HepG2 (cell line): ENCODE measurements around the gene DHX36. TPM values are rescaled to one million over a fixed set of nuclear protein-coding genes. Genes with fewer than 3 reads are reported as not detected.

Experiments
- ATAC-seq: fragments of 200-7000 bp; cut with Tn5 transposase; 3 replicates; pipeline ENCODE4 v1.9.1; 2020; ENCODE audit warnings: mild to moderate bottlenecking, moderate library complexity
- BruUV-seq: library from RNA; stranded (reverse); fragments of 400-500 nt; replicated peaks from 2 replicates; lab custom pipeline; 2021; lab: Mats Ljungman, UMichigan
- CTCF ChIA-PET: fragments of 300-600 bp; formaldehyde crosslinking; extraction: SDS; loops from one replicate; lab custom pipeline; 2021; ENCODE audit warnings: low total read pairs, inconsistent platforms, low intra/inter-chr PET ratio; lab: Yijun Ruan, JAX
- POLR2A ChIA-PET: fragments of 350-600 bp; sonication (Branson Sonifier 250); formaldehyde crosslinking; loops from one replicate; lab custom pipeline; 2020; ENCODE audit warnings: antibody characterized with exemption, inconsistent platforms; lab: Yijun Ruan, JAX
- DNase-seq: peaks from one replicate; pipeline ENCODE4 v3.0.0-alpha.2; 2015; ENCODE audit warnings: low spot score
- FAIRE-seq: peaks from 3 replicates; lab custom pipeline; 2011; peaks lifted over from hg19 to GRCh38; lab: Jason Lieb, UNC
- H2AFZ ChIP-seq: one replicate; pipeline ENCODE4 v1.6.1; 2011; ENCODE audit warnings: low read length, inconsistent platforms
- H3K27ac ChIP-seq: fragments of 300-600 bp; 3 replicates; pipeline ENCODE4 v1.8.0; 2011; ENCODE audit warnings: mixed run types, mild to moderate bottlenecking, mixed read lengths, low read length, inconsistent platforms; ENCODE audit not compliant: insufficient read depth; ENCODE audit errors: extremely low read length
- H3K27me3 ChIP-seq, 2 experiments: fragments of 200-600 bp in 1 of 2; 2 replicates in 1 of 2; 3 replicates in 1 of 2; pipeline versions ENCODE4 v1.6.0 to v1.8.0; 2011; ENCODE audit warnings: low read length in 2 of 2, mild to moderate bottlenecking in 2 of 2, moderate library complexity in 2 of 2, inconsistent platforms in 1 of 2; ENCODE audit not compliant: insufficient read depth in 2 of 2, control insufficient read depth in 1 of 2
- H3K36me3 ChIP-seq, 2 experiments: fragments of 200-600 bp in 1 of 2; replicated peaks in 1 of 2; 2 replicates in 1 of 2; 3 replicates in 1 of 2; pipeline versions ENCODE4 v1.5.1 to v1.8.0; 2011; ENCODE audit warnings: low read length in 2 of 2, inconsistent platforms in 1 of 2; ENCODE audit not compliant: insufficient read depth in 2 of 2, control insufficient read depth in 1 of 2
- H3K4me1 ChIP-seq: 2 replicates; pipeline ENCODE4 v1.5.1; 2012; ENCODE audit warnings: low read length, inconsistent platforms; ENCODE audit not compliant: insufficient read depth
- H3K4me2 ChIP-seq: 2 replicates; pipeline ENCODE4 v1.6.0; 2011; ENCODE audit warnings: low read depth, low read length, inconsistent platforms
- H3K4me3 ChIP-seq, 3 experiments: fragments of 200-600 bp in 1 of 3; sonication (generic), shearing (Covaris generic) in 1 of 3; replicated peaks in 1 of 3; 2 replicates each; pipeline ENCODE4 v1.5.1; 2011 to 2016; ENCODE audit warnings: low read length in 3 of 3, inconsistent platforms in 2 of 3, low read depth in 2 of 3, mild to moderate bottlenecking in 2 of 3, control low read depth in 1 of 3, mixed read lengths in 1 of 3; ENCODE audit not compliant: insufficient read depth in 1 of 3
- H3K79me2 ChIP-seq: one replicate; pipeline ENCODE4 v1.6.1; 2011; ENCODE audit warnings: low read length, inconsistent platforms; ENCODE audit not compliant: insufficient read depth
- H3K9ac ChIP-seq: 2 replicates; pipeline ENCODE4 v1.6.0; 2011; ENCODE audit warnings: mild to moderate bottlenecking, low read depth, low read length, inconsistent platforms; ENCODE audit not compliant: insufficient read depth
- H3K9me3 ChIP-seq: 2 replicates; pipeline ENCODE4 v1.5.1; 2012; ENCODE audit warnings: mild to moderate bottlenecking, low read length
- H4K20me1 ChIP-seq: 2 replicates; pipeline ENCODE4 v1.6.0; 2011; ENCODE audit warnings: inconsistent platforms, mild to moderate bottlenecking, low read length, moderate library complexity; ENCODE audit not compliant: insufficient read depth
- ELF3 ChIP-seq: IDR thresholded peaks from 2 replicates; pipeline ENCODE4 v1.6.1; 2016; ENCODE audit warnings: missing genetic modification reagents, missing compliant biosample characterization
- ERF ChIP-seq: IDR thresholded peaks from 2 replicates; pipeline ENCODE4 v1.6.1; 2018; ENCODE audit warnings: missing biosample characterization, missing genetic modification reagents
- HNRNPL ChIP-seq: fragments of 200-400 bp; formaldehyde crosslinking; IDR thresholded peaks from 2 replicates; pipeline ENCODE4 v1.6.1; 2017; ENCODE audit warnings: mild to moderate bottlenecking, low read depth, low read length
- JARID2 ChIP-seq: sonication (generic); formaldehyde crosslinking; IDR thresholded peaks from 2 replicates; pipeline ENCODE4 v1.8.1; 2023; ENCODE audit warnings: missing genetic modification reagents, inconsistent platforms; ENCODE audit not compliant: insufficient replicate concordance
- JUNB ChIP-seq: sonication (generic); formaldehyde crosslinking; IDR thresholded peaks from 2 replicates; pipeline ENCODE4 v1.8.0; 2022; ENCODE audit warnings: missing genetic modification reagents, mild to moderate bottlenecking, borderline replicate concordance
- JUND ChIP-seq: sonication (generic); formaldehyde crosslinking; IDR thresholded peaks from 2 replicates; pipeline ENCODE4 v1.8.0; 2022; ENCODE audit warnings: mild to moderate bottlenecking, missing genetic modification reagents
- PRDM4 ChIP-seq: sonication (generic); formaldehyde crosslinking; IDR thresholded peaks from 2 replicates; pipeline ENCODE4 v1.9.0; 2021; ENCODE audit warnings: missing genetic modification reagents, borderline replicate concordance
- TCF12 ChIP-seq, 2 experiments: fragments of 450-650 bp in 1 of 2; sonication (generic) in 1 of 2; formaldehyde crosslinking in 1 of 2; IDR thresholded peaks; 2 replicates each; pipeline versions ENCODE4 v1.6.1 to v1.8.0; 2017 to 2022; ENCODE audit warnings: antibody characterized with exemption in 1 of 2, mild to moderate bottlenecking in 1 of 2, missing genetic modification reagents in 1 of 2, moderate library complexity in 1 of 2
- ZFP91 ChIP-seq: sonication (generic); formaldehyde crosslinking; IDR thresholded peaks from 2 replicates; pipeline ENCODE4 v1.9.0; 2022; ENCODE audit warnings: missing genetic modification reagents, mild to moderate bottlenecking, borderline replicate concordance
- ZNF343 ChIP-seq: sonication (generic); formaldehyde crosslinking; IDR thresholded peaks from 2 replicates; pipeline ENCODE4 v1.4.0; 2020; ENCODE audit warnings: mild to moderate bottlenecking, missing genetic modification reagents
- WGBS: methylation state at CpG from one replicate; pipeline ENCODE4 v1.1.6; 2017; ENCODE audit warnings: low lambda C conversion rate; 5-methylcytosine and 5-hydroxymethylcytosine counted together
- in situ Hi-C: cut with HindIII; loops from 2 replicates; pipeline ENCODE4 v1.10.0; 2017; ENCODE audit warnings: low pct_unique_long_range_greater_than_20kb; ENCODE audit not compliant: extremely low pct_ligation_motif_present
- intact Hi-C: fragments of 100-400 bp; cut with micrococcal nuclease; formaldehyde crosslinking; loops from one replicate; pipeline ENCODE4 v1.10.0; 2022; ENCODE audit not compliant: unreplicated experiment
- polyA plus RNA-seq, 8 experiments: library from polyadenylated mRNA; depleted of rRNA in 3 of 8; stranded (reverse) in 7 of 8; unstranded in 1 of 8; fragments of >200 nt; fragmentation: Illumina TruSeq in 4 of 8; extraction: Trizol in 4 of 8; gene quantifications; 2 replicates each; pipeline versions ENCODE4 v1.2.1 to v1.2.3, GENCODE V29; 2011 to 2016; ENCODE audit warnings: low read depth in 4 of 8, missing spikeins in 1 of 8, mixed read lengths in 1 of 8; ENCODE audit not compliant: insufficient read depth in 1 of 8
- total RNA-seq, 5 experiments: library from RNA; depleted of rRNA; stranded (reverse); fragments of >200 nt; fragmentation: Illumina TruSeq; extraction: Trizol; gene quantifications; 2 replicates each; pipeline ENCODE4 v1.2.3, GENCODE V29; 2016; ENCODE audit warnings: low read depth in 1 of 5
- TF ChIP-seq, protein P1 (sequence below): sonication (generic); formaldehyde crosslinking; IDR thresholded peaks from 2 replicates; pipeline ENCODE4 v1.4.0; 2020; ENCODE audit warnings: mild to moderate bottlenecking, low read depth, missing genetic modification reagents
- TF ChIP-seq, protein P2 (sequence below): sonication (generic); formaldehyde crosslinking; IDR thresholded peaks from 2 replicates; pipeline ENCODE4 v1.5.0; 2020; ENCODE audit warnings: missing genetic modification reagents, mild to moderate bottlenecking, borderline replicate concordance
- TF ChIP-seq, protein P3 (sequence below): IDR thresholded peaks from 2 replicates; pipeline ENCODE4 v1.6.1; 2012; ENCODE audit warnings: inconsistent platforms

Gene DHX36
- total and polyA plus RNA-seq, 2 of the 13 experiments (the other 11 are each of a cell fraction or from before 2014, with no cell fraction given): 30.3 to 44.2 TPM

DNA sequence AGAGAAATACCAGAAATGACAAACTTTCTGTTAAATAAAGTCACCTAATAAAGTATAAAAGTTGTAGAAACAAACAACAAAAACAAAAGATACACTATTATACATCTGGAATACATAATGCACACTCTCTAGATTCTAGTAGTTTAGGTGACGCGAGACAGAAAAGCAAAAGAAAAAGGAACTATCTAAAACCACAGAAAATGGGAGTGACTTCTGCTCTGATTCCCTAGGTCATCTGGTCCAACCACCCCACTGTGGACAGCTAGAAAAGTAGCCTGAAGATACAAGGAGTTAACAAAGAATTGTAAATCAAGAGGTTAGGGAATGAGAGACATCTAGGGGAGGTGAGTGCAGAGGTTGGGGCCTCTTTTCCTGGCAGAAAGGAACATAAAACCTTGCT is 39.1 kb downstream of the DHX36 start:
- 100% methylated on average over 2 of the region's 2 CpGs for WGBS
- Histone ChIP-seq H3K79me2 (no peaks in the 10 kb centered on the region), H2AFZ (no peak overlapping the region), H4K20me1 (no peaks in the 10 kb centered on the region), H3K9me3 (no peaks in the 10 kb centered on the region), H3K9ac (no peak overlapping the region), H3K27me3 (no peaks in the 10 kb centered on the region), H3K36me3 (peaks cover 8 to 63% of the 10 kb centered on the region in 2 experiments), H3K4me3 (no peak overlapping the region), H3K4me1 (no peaks in the 10 kb centered on the region), H3K4me2 (no peak overlapping the region)
- ChIA-PET POLR2A (no interaction called here), CTCF (no interaction called here)
- ATAC-seq (no peak), DNase-seq (no peak), FAIRE-seq (no peak)
- in situ Hi-C loops: no loop called here
- no TSS peak for BruUV-seq
- intact Hi-C loops: no loop called here
- no peak for TF ChIP-seq ELF3 (CRISPR knock-in tag)
- TF ChIP-seq, all 625 proteins: peak for 0
- H3K27ac ChIP-seq: no peak overlapping the region

DNA sequence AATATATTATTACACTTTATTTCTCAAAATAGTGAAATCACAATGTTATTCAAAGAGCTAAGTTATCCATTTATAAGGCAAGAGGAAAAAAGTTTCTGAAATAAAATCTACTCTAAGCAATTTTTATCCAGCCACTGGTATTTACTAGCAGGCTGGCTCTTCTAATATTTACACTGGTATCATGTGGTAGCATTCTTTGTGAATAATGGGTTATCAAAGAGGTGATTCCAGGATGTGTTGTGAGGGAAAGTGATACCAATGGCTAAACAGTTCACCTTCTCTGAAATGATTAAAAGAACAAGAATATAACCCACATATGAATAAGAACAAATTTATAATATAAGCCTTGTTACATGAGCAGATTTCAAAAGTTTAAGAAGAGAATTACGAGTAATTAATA is 44.1 kb downstream of the DHX36 start:
- Histone ChIP-seq H3K27ac (no peak overlapping the region), H3K9me3 (no peaks in the 10 kb centered on the region), H3K36me3 (peaks cover 6 to 57% of the 10 kb centered on the region in 2 experiments), H3K79me2 (no peaks in the 10 kb centered on the region), H3K27me3 (no peaks in the 10 kb centered on the region; a peak in 1 of 5 replicates), H4K20me1 (no peaks in the 10 kb centered on the region), H3K4me2 (no peak overlapping the region), H3K9ac (no peak overlapping the region), H3K4me3 (no peak overlapping the region), H3K4me1 (no peaks in the 10 kb centered on the region), H2AFZ (no peak overlapping the region)
- FAIRE-seq: no peak
- ChIA-PET POLR2A (no interaction called here), CTCF (no interaction called here)
- BruUV-seq: TSS peak; percentile 7
- intact Hi-C loops (no loop called here), in situ Hi-C loops (no loop called here)
- ATAC-seq: no peak
- DNase-seq: no peak
- 100% methylated on average over 1 of the region's 1 CpG for WGBS
- TF ChIP-seq TCF12 (IDR thresholded peaks at IDR 0.05): no peak
- TF ChIP-seq TCF12 (CRISPR knock-in tag; IDR thresholded peaks at IDR 0.05): no peak
- TF ChIP-seq, protein P1, sequence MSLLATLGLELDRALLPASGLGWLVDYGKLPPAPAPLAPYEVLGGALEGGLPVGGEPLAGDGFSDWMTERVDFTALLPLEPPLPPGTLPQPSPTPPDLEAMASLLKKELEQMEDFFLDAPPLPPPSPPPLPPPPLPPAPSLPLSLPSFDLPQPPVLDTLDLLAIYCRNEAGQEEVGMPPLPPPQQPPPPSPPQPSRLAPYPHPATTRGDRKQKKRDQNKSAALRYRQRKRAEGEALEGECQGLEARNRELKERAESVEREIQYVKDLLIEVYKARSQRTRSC (CRISPR knock-in tag): no peak
- TF ChIP-seq JUNB: no peak
- TF ChIP-seq HNRNPL: no peak
- TF ChIP-seq, protein P2, sequence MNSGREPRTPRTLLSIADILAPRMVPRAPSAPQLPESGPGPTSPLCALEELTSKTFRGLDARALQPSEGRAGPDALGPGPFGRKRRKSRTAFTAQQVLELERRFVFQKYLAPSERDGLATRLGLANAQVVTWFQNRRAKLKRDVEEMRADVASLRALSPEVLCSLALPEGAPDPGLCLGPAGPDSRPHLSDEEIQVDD (CRISPR knock-in tag): no peak
- TF ChIP-seq, protein P3, sequence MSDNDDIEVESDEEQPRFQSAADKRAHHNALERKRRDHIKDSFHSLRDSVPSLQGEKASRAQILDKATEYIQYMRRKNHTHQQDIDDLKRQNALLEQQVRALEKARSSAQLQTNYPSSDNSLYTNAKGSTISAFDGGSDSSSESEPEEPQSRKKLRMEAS: no peak
- no peak for TF ChIP-seq JUND (CRISPR knock-in tag)
- no peak for TF ChIP-seq ZFP91 (CRISPR knock-in tag)
- no peak for TF ChIP-seq PRDM4
- no peak for TF ChIP-seq ZNF343 (CRISPR knock-in tag)
- no peak for TF ChIP-seq JARID2 (CRISPR knock-in tag)
- TF ChIP-seq ERF (CRISPR knock-in tag): no peak
